ENCODE measurements around the gene RALB. TPM values are rescaled to one million over a fixed set of nuclear protein-coding genes. Genes with fewer than 3 reads are reported as not detected.

Gene RALB
- polyA plus RNA-seq, 3 donors from 2014 or later = 47.7 to 55.1 (median 54.2) TPM

- H3K27ac Mint-ChIP-seq = no peak overlapping the region
- H3K27me3 Mint-ChIP-seq (ENCODE audit: low read depth in 3 of 3) = peaks cover 0 to 1% (median 0%) of the 10 kb centered on the region in 3 donors
- peaks cover 0 to 4% (median 4%) of the 10 kb centered on the region in 3 donors for H3K36me3 Mint-ChIP-seq
- no peaks in the 10 kb centered on the region for H3K9me3 Mint-ChIP-seq
- DNase-seq = peak in 2 of 3 donors; percentile 4 to 20
- peaks cover 25 to 63% of the 10 kb centered on the region in 2 donors for H3K4me1 Mint-ChIP-seq
- peak overlapping the region in 1 of 5 donors; percentile 30 for H3K4me3 Mint-ChIP-seq
Measured at GRCh38 chr2:120269076-120269744, 16.6 kb downstream of the RALB start.

GRCh38 chr2:120269816-120270215 is 17.2 kb downstream of the RALB start:
- peaks cover 0 to 4% (median 4%) of the 10 kb centered on the region in 3 donors for H3K36me3 Mint-ChIP-seq
- H3K4me1 Mint-ChIP-seq = peaks cover 23 to 64% of the 10 kb centered on the region in 2 donors
- DNase-seq = no peak
- no peaks in the 10 kb centered on the region for H3K9me3 Mint-ChIP-seq
- H3K27me3 Mint-ChIP-seq (ENCODE audit: low read depth in 3 of 3) = peaks cover 0 to 1% (median 0%) of the 10 kb centered on the region in 3 donors
- no peak overlapping the region for H3K27ac Mint-ChIP-seq
- H3K4me3 Mint-ChIP-seq = no peak overlapping the region

GRCh38 chr2:120271711-120272379 is 19.2 kb downstream of the RALB start:
- Mint-ChIP-seq H3K4me1 (peaks cover 24 to 62% of the 10 kb centered on the region in 2 donors), H3K4me3 (no peak overlapping the region), H3K27me3 (ENCODE audit: low read depth in 3 of 3) (peaks cover 0 to 1% (median 0%) of the 10 kb centered on the region in 3 donors), H3K27ac (no peak overlapping the region), H3K36me3 (peaks cover 0 to 4% (median 4%) of the 10 kb centered on the region in 3 donors), H3K9me3 (no peaks in the 10 kb centered on the region)
- no peak for DNase-seq

- Mint-ChIP-seq H3K9me3 (no peaks in the 10 kb centered on the region), H3K36me3 (peaks cover 0 to 4% (median 4%) of the 10 kb centered on the region in 3 donors), H3K4me1 (peaks cover 21 to 62% of the 10 kb centered on the region in 2 donors), H3K4me3 (no peak overlapping the region), H3K27ac (no peak overlapping the region), H3K27me3 (ENCODE audit: low read depth in 3 of 3) (no peaks in the 10 kb centered on the region)
- DNase-seq = no peak
Measured at GRCh38 chr2:120272763-120273481, 20.3 kb downstream of the RALB start.

- Mint-ChIP-seq H3K27me3 (ENCODE audit: low read depth in 3 of 3) (no peaks in the 10 kb centered on the region), H3K27ac (no peak overlapping the region), H3K9me3 (no peaks in the 10 kb centered on the region), H3K4me3 (no peak overlapping the region), H3K4me1 (peaks cover 13 to 42% of the 10 kb centered on the region in 2 donors), H3K36me3 (peaks cover 14 to 18% (median 16%) of the 10 kb centered on the region in 3 donors)
- no peak for DNase-seq
Measured at GRCh38 chr2:120275617-120276400, 23.2 kb downstream of the RALB start.

GRCh38 chr2:120277505-120278205 is 25.0 kb downstream of the RALB start:
- peaks cover 12 to 27% of the 10 kb centered on the region in 2 donors for H3K4me1 Mint-ChIP-seq
- DNase-seq = no peak
- H3K27ac Mint-ChIP-seq = no peak overlapping the region
- no peak overlapping the region for H3K4me3 Mint-ChIP-seq
- H3K27me3 Mint-ChIP-seq (ENCODE audit: low read depth in 3 of 3) = no peaks in the 10 kb centered on the region
- H3K9me3 Mint-ChIP-seq = no peaks in the 10 kb centered on the region
- H3K36me3 Mint-ChIP-seq = peaks cover 14 to 20% (median 18%) of the 10 kb centered on the region in 3 donors

- Mint-ChIP-seq H3K9me3 (no peaks in the 10 kb centered on the region), H3K4me3 (no peak overlapping the region), H3K36me3 (peaks cover 14 to 21% (median 20%) of the 10 kb centered on the region in 3 donors), H3K27ac (no peak overlapping the region), H3K4me1 (peaks cover 8 to 27% of the 10 kb centered on the region in 2 donors), H3K27me3 (ENCODE audit: low read depth in 3 of 3) (no peaks in the 10 kb centered on the region)
- DNase-seq = no peak
Measured at GRCh38 chr2:120278901-120279300, 26.2 kb downstream of the RALB start.

- Mint-ChIP-seq H3K36me3 (peaks cover 14 to 23% (median 21%) of the 10 kb centered on the region in 3 donors), H3K27me3 (ENCODE audit: low read depth in 3 of 3) (no peaks in the 10 kb centered on the region), H3K4me1 (peaks cover 8 to 20% of the 10 kb centered on the region in 2 donors), H3K9me3 (no peaks in the 10 kb centered on the region), H3K4me3 (no peak overlapping the region), H3K27ac (peak overlapping the region in 1 of 6 donors; percentile 36)
- no peak for DNase-seq
Measured at GRCh38 chr2:120279708-120280107, 27.1 kb downstream of the RALB start.

GRCh38 chr2:120283649-120284048 is 31.0 kb downstream of the RALB start:
- Mint-ChIP-seq H3K36me3 (peaks cover 14 to 36% (median 22%) of the 10 kb centered on the region in 3 donors), H3K4me1 (peaks cover 1 to 21% of the 10 kb centered on the region in 2 donors), H3K27me3 (ENCODE audit: low read depth in 3 of 3) (no peaks in the 10 kb centered on the region), H3K4me3 (no peak overlapping the region), H3K27ac (no peak overlapping the region), H3K9me3 (no peaks in the 10 kb centered on the region)
- DNase-seq = no peak

- no peak for DNase-seq
- H3K27me3 Mint-ChIP-seq (ENCODE audit: low read depth in 3 of 3) = no peaks in the 10 kb centered on the region
- H3K4me3 Mint-ChIP-seq = no peak overlapping the region
- H3K9me3 Mint-ChIP-seq = no peaks in the 10 kb centered on the region
- peaks cover 11 to 34% (median 13%) of the 10 kb centered on the region in 3 donors for H3K36me3 Mint-ChIP-seq
- no peak overlapping the region for H3K27ac Mint-ChIP-seq
- peaks cover 1 to 21% of the 10 kb centered on the region in 2 donors for H3K4me1 Mint-ChIP-seq
Measured at GRCh38 chr2:120285056-120285455, 32.4 kb downstream of the RALB start.

- peak overlapping the region in 3 of 6 donors; percentile 7 to 51 (median 35) for H3K27ac Mint-ChIP-seq
- no peaks in the 10 kb centered on the region for H3K9me3 Mint-ChIP-seq
- peaks cover 6 to 28% of the 10 kb centered on the region in 2 donors for H3K4me1 Mint-ChIP-seq
- peaks cover 16 to 47% (median 24%) of the 10 kb centered on the region in 3 donors for H3K36me3 Mint-ChIP-seq
- no peak overlapping the region for H3K4me3 Mint-ChIP-seq
- no peak for DNase-seq
- no peaks in the 10 kb centered on the region for H3K27me3 Mint-ChIP-seq (ENCODE audit: low read depth in 3 of 3)
Measured at GRCh38 chr2:120287183-120288015, 34.7 kb downstream of the RALB start.

GRCh38 chr2:120288016-120288373 is 35.3 kb downstream of the RALB start:
- no peak overlapping the region for H3K4me3 Mint-ChIP-seq

More at GRCh38 chr2:120288016-120288373, 35.3 kb downstream of the RALB start:
- Mint-ChIP-seq H3K9me3 (no peaks in the 10 kb centered on the region), H3K27me3 (ENCODE audit: low read depth in 3 of 3) (no peaks in the 10 kb centered on the region), H3K27ac (no peak overlapping the region), H3K4me1 (peaks cover 6 to 23% of the 10 kb centered on the region in 2 donors), H3K36me3 (peaks cover 18 to 53% (median 25%) of the 10 kb centered on the region in 3 donors)
- no peak for DNase-seq

Measured in immature natural killer cell (primary cell).